Posterior cingulate gyrus (tissue), 11 donors: ENCODE measurements around the gene CYTH2.

ENCODE experiments used
- DNase-seq, 10 donors: peaks; one replicate each; pipeline versions ENCODE4 v3.0.0 to v3.0.0-alpha.2; 2020 to 2021; ENCODE audit warnings: mixed read lengths in 3 of 10
- intact Hi-C: fragments of 100-400 bp; cut with DNase I; formaldehyde crosslinking; loops from one replicate; pipeline ENCODE4 v1.15.1; 2023

Gene CYTH2

DNA sequence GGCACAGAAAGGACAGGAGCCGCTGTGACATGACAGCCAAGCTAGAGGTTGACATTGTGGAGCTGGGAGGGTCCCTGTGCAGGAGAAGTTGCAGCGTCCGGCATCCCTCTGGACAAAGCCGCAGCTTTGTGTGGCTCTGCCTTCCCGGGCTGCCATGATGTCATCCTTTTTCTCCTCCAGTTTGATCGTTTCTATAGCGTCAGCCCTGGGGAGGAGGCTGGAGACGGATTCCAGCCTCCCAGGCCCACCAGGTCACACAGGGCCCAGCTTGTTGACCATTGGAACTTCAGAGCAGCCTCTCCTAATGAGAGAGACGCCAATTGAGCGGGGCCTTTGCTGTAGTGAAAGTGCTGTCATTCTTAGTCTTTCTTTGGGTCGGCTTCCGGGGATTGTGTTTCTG lies 17.5 kb upstream of the CYTH2 start:
- intact Hi-C loops = no loop called here
- no peak for DNase-seq

DNA sequence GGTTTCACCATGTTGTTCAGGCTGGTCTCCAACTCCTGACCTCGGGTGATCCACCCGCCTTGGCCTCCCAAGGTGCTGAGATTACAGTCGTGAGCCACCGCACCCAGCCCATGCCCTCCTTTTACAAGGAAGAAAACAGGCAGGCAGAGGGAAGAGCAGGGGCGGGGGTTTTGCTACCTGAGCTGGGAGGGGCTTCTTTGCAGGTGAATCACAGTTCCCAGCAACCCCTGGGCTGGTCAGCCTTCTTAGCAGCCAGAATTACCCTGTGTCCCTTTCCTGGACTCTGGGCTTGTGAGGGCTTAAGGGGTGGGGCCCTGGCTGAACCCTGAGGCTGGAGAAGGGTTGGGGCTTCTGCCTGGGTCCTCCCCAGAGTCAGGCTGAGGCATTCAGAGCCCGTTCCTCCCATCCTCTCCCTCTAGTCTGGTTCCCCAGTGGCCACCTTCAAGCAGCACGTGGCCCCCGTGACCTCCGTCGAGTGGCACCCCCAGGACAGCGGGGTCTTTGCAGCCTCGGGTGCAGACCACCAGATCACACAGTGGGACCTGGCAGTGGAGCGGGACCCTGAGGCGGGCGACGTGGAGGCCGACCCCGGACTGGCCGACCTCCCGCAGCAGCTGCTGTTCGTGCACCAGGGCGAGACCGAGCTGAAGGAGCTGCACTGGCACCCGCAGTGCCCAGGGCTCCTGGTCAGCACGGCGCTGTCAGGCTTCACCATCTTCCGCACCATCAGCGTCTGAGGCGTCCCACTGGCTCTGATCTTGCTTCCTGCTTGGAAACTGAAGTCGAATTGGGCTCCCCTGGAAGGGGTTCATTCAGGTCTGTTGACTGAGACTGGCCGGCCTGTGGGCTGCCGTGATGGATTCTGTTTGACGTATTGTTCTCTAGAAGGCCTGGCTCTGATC lies 16.6 kb upstream of the CYTH2 start:
- intact Hi-C loops = no loop called here
- DNase-seq = no peak

DNA sequence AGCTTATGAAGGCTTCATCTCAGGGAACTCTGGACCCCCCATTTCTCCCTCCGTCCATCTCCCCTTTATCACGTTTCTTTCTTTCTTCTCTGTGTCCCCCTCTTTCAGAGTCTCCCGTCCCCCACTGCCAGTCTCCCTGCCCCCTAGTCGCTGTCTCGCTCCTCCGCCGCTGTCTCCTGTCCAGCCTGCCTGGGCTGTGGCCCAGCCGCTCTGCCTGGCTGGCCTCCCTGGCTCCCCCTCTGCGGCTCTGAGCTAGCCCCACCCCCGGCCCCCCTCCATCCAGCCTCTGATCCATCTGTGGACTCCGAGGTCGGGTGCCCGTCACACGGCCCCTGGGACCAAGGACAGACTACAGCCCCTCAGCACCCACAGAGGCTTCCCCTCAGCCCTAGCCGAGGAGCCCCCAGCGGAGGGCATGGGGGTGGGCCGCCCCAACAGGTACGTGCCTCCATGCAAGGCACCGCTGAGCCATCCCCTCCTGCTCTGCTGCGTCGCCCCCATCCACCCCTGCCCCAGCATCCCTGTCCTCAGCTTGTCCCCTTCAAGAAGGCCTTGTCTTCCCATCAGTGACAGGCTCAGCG lies 14.9 kb upstream of the CYTH2 start:
- intact Hi-C loops = no loop called here
- peak in 3 of 10 donors; percentile 27 to 37 (median 31) for DNase-seq

DNA sequence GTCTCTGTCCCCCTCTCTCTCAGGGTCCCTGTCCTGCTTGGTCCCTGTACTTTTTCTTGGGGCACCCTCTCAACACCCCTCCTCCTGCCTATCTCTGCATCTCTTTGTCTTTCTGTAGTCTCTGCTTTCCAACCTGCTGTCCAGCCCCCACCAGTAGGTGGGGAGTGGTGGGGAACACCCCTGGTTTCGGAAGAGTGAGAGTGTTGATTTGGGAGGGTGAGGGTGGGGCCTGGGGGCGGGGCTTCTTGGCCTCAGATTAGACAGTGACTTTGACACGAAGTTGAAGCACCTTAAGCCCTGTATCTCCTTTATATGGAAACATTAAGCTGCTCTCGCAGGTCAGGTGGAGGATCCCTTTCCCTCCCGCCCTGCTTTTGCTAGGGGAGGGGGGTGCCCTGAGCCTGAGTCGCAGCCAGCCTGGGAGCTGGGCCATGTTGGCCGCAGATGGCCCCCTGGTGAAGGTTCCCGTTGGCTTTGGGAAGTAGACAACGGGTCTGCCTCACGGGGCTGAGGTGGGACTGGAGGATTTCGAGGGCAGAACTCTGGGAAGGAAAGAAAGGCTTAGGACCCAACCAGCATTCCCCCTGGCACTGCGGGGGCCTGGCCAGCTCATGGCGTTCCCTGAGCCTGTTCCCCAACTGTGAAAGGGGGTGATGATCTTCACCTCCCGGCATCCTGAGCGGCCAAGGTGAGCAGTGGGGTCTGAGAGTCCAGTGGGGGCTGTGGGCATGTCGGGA lies 13.8 kb upstream of the CYTH2 start, which contains the start of gene KCNJ14:
KCNJ14 (plus strand) TSS at position 404 of the 737 bp plus-strand sequence. CDS start 6,151 bp downstream, outside the sequence.
- intact Hi-C loops = no loop called here
- no peak for DNase-seq

DNA sequence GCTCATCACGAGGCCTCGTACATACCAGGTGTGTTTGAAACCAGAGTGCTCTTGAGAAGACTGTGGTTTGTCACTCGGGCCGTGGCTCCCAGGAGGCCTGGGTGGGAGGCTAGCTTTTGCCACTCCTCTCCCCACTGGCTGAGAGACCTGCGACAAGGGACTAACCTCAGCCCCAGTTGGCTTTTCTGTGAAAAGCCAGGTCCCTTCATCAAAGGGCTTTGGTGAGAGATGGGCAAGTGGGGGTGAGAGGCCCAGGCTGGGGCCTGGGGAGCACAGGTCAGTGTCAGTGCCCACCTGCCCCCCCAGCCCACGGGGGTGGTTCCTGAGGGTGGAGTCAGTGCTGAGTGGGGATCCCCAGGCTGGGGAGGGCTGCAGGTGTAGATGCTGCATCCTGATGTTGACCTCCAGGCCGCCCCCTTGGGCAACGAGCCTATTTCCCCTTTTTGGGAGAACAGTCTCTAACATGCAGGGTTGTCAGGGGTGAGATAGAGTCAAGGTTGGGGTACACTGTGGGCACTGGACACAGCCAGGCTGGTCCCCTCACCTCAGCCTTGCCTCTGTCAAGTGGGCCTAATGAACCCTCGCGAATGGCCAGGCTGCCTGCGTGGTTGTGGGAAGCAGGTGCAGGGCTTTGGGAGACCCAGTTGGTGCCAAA lies 13.1 kb upstream of the CYTH2 start:
- DNase-seq = no peak
- intact Hi-C loops = no loop called here

DNA sequence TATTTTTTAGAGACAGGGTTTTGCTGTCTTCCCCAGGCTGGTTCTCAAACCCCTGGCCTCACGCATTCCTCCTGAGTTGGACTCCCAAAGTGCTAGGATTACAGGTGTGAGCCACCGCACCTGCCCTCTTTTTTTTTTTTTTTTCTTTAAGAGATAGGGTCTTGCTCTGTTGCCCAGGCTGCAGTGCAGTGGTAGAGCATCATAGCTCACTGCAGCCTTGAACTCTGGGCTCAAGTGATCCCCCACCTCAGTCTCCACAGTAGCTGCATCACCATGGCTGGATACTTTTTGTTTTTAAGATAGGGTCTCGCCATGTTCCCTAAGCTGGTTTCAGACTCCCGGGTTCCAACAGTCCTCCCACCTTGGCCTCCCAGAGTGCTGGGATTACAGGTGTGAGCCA lies 12.3 kb upstream of the CYTH2 start:
- intact Hi-C loops = no loop called here
- no peak for DNase-seq

DNA sequence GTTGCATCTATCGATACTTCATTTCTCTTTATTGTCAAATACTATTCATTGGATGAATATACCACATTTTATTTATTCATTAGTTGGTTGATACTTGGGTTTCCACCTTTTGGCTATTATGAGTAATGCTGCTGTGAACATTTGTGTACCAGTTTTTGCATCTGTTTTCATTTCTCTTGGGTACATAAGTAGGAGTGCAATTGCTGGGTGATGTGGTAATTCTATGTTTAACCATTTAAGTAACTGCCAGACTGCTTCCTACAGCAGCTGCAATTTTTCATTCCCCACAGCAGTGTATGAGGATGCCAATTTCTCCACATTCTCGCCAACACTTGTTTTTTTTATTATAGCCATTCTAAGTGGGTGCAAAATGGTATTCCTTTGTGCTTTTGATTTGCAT lies 11.2 kb upstream of the CYTH2 start:
- DNase-seq = no peak
- intact Hi-C loops = no loop called here

DNA sequence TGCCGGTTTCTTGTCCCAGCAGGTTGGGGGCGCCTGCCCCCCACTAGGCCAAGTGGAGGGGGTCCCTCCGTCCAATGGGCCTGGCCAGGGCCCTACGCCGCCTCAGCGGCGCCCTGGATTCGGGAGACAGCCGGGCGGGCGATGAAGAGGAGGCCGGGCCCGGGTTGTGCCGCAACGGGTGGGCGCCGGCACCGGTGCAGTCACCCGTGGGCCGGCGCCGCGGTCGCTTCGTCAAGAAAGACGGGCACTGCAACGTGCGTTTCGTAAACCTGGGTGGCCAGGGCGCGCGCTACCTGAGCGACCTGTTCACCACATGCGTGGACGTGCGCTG lies 7.6 kb upstream of the CYTH2 start:
- intact Hi-C loops = no loop called here
- DNase-seq = no peak

DNA sequence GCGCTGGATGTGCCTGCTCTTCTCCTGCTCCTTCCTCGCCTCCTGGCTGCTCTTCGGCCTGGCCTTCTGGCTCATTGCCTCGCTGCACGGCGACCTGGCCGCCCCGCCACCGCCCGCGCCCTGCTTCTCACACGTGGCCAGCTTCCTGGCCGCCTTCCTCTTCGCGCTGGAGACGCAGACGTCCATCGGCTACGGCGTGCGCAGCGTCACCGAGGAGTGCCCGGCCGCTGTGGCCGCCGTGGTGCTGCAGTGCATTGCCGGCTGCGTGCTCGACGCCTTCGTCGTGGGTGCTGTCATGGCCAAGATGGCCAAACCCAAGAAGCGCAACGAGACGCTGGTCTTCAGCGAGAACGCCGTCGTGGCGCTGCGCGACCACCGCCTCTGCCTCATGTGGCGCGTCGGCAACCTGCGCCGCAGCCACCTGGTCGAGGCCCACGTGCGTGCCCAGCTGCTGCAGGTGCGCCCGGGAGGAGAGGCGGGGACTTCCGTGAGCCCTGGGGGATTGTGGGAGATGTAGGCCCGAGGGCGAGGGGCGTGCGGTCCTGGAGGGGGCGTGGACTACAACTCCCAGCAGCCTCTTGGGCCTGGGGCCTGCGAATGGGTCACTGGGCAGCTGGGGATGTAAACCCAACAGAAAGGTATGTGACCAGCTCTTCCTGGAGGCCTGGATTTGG lies 7.0 kb upstream of the CYTH2 start:
- DNase-seq = no peak
- intact Hi-C loops = no loop called here

DNA sequence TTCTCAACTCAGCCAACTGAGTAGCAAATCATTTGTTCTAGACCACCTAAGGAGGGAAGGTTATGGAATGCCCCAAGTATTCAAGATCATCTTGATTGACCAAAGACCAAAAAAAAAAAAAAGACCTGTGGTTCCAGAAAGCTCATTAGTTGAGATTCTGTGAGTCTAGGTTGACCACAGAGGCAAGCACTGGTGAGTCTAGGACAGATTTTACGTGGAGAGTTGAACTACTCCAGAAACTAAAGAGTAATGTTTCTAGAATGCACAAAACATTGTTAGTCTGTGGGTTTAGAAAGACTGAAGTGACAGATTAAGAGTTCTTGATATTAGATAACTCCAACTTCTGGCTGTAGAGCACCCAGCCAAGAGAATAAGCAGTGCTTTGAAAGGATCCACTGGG lies 4.0 kb upstream of the CYTH2 start:
- intact Hi-C loops = no loop called here
- no peak for DNase-seq

DNA sequence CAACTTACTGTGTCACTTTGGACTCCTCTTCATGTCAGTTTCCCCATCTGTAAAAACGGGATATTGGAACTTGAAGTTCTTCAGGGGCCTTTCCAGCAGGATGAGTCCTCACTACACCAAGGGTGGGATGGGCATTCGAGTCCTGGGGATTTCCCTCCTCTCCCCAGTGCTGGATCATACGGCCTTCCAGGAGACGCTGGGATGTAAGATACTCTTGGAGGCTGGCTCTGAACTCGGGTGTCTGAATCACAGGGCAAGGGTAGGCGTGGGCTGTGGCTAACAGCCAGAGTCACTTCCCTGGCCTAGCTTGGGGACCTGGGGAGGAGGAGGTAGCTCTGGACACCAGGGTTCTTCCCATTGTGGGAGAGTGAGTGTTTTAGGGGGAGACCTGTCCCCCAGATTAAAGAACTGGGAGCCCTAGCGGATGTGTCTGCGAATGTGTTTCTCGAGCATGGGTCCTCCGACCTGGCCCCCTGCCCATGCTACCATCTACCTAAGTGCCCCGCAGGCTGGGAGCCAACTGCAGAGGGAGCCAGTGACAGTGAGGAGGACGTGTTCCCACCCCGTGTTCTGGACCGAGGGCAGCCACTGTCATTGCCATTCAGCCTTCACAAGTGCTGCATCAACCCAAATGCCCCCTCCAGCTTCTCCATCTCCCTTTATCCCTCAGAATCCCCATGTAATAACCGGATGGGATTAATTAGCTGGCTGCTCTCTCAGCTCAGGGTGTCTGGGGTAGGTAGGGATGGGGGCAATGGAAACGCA lies 2.4 kb upstream of the CYTH2 start:
- DNase-seq = no peak
- intact Hi-C loops = no loop called here

DNA sequence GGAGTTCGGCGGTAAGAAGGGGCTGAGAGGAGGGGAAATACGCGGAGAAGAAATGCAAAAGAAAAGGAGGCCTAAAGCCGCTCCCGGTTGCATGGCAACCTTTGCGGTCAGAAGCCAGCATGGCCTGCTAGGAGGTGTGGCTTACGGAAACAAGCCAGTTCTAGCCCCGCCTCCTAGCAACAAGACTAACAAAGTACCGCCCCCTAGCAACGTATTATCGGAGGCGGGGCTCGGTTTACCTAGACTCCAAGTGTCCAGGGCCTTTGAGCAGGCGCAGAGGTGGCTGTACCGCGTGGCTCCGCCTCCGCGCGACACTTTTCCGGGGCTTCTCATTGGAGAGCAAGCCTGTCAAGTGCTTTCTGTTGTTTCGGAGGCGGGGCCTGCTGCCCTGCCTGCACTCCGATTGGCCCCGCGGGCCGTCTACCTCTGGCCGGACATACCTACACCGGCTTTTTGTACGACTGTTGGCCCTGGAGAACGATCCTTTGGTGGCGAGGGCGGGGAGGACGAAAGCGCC lies 339 bp upstream of the CYTH2 start:
- DNase-seq = peak; percentile 99 to 100 (median 100)
- intact Hi-C loops = loop anchor here (2.0 kb wide), 1 partner anchor 22 kb away; no protein-coding TSS in a partner anchor

DNA sequence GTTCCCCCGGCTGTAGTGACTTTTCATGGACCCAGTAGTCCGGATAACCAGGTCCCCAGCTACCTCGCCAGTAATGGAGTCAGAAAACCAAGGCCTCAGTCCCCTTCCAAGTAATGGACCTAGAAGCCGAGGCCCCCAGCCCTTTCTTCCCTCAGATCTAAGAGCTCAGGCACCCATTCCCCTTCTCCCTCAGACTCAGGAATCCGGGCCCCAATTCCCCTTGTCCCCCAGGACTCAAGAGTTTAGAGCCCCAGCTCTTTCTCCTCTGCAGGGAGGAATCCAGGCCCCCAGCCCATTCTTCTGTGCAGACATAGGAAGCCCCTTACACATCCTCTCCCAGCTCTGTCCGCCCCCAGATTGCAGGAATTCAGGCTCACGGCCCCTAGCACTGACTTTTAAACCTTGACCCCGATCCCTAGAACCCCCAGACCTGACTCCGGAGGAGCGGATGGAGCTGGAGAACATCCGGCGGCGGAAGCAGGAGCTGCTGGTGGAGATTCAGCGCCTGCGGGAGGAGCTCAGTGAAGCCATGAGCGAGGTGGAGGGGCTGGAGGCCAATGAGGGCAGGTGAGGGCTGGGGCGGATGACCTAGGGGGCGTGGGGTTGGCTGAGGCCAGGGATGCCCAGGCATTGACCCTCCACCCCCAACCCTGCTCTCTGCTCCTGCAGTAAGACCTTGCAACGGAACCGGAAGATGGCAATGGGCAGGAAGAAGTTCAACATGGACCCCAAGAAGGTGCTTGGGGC lies 938 bp downstream of the CYTH2 start:
- peak in 1 of 10 donors; percentile 59 for DNase-seq
- intact Hi-C loops = loop anchor here (2.0 kb wide), 1 partner anchor 23 kb away; no protein-coding TSS in a partner anchor

DNA sequence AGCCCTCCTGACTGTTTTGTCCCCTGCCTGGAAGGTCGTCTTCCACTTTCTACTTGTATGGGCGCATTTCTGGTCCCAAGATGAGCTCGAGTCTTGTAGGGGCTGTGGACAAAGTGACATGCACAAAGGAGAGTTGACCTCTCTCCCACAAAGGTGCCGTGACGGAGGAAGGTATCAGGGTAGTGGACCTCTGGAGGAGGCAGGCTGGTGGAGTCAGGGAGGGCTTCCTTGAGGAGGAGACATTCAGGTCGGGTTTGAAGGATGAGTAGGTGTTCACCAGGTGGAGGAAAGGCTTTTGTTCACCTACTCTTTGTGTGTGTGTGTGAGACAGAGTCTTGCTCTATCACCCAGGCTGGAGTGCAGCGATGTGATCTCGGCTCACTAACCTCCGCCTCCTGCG lies 1.7 kb downstream of the CYTH2 start:
- intact Hi-C loops = no loop called here

DNA sequence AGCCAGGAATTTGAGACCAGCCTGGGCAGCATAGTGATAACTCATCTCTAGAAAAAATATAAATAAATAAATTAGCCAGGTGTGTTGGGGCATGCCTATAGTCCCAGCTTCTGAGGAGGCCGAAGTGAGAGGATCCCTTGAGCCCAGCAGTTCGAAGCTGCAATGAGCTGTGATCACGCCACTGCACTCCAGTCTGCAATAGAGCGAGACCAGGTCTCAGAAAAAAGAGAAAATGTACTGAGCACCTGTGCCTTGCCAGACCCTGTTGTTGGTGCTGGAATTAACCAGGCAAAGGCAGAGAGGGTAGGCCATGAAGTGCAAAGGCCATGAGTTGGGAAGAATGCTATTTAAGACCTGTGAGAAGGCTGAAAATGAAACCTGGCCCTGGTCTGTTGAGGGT lies 2.7 kb downstream of the CYTH2 start:
- DNase-seq = no peak
- intact Hi-C loops = no loop called here

More for the DNA sequence above, 1.7 kb downstream of the CYTH2 start:
- peak in 1 of 10 donors; percentile 43 for DNase-seq

DNA sequence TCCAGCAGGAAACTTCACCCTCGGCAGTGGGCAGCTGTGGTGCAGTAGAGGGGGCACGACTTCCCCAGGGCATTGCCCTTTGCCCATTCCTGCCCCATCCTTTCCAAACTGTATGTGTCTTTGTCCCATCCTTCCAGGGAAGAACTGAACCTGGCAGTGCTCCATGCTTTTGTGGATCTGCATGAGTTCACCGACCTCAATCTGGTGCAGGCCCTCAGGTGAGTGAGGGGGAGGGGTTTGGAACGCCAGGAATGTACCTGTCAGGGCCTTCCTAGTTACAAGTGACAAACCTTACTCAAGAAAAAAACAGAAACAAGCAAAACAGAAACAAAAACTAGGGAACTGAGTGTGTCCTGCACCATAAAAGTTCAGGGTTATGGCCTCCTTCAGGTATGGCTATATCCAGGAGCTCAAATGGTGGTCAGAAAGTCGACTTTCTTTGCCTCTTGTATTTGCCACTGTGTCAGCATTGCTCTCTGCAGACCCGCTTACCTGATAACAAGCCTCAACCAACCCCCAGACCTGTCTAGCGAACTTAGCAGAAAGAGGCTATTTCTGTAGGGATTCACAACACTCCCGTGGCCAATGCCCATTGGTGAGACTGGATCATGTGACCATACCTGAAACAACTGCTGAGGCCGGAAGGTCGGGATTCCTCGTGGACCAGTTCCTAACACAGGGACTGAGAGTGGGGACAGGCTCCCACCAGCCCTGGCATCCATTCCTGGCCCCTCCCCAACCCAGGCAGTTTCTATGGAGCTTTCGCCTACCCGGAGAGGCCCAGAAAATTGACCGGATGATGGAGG lies 4.2 kb downstream of the CYTH2 start:
- intact Hi-C loops = no loop called here
- DNase-seq = no peak

DNA sequence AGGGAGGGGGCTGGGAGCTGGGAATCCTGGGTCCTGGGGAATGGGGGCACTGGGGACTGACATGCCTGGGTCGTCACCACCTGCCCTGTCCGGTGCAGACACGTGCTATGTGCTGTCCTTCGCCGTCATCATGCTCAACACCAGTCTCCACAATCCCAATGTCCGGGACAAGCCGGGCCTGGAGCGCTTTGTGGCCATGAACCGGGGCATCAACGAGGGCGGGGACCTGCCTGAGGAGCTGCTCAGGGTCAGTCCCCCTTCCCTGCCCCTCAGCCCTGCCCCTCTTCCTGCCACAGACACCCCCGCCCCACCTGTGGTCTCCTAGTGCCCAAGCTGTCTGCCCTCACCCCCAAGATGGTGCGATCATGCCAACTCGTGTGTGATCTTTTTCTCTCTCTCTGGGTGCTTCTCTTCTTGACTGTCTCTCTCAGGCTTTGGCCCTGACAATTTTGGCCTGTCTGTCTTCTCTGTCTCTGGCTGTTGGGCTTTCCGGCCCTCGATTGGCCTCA lies 5.0 kb downstream of the CYTH2 start:
- intact Hi-C loops = no loop called here
- DNase-seq = no peak
